Peyer's patch (tissue), 4 donors: ENCODE measurements around the gene RABIF.
"Not testable (repeated sequence)": the region's sequence is repeated elsewhere in the genome, so short reads cannot be mapped to it uniquely, and the experiment has no call there.

Experiments used
- POLR2A ChIP-seq, 2 donors: fragments of 450-650 bp; IDR thresholded peaks; one replicate each; pipeline ENCODE4 v1.5.1; 2017; ENCODE audit warnings: antibody characterized with exemption in 2 of 2, mild to moderate bottlenecking in 2 of 2, moderate library complexity in 2 of 2
- TF ChIP-seq, protein P1 (sequence below), 6 experiments: fragments of 450-650 bp in 4 of 6; fragments of 200-600 bp in 2 of 6; sonication (generic) in 1 of 6; IDR thresholded peaks; one replicate each; pipeline ENCODE4 v1.5.1; 2017 to 2019; ENCODE audit warnings: antibody characterized with exemption in 6 of 6, mild to moderate bottlenecking in 3 of 6, moderate library complexity in 1 of 6

DNA sequence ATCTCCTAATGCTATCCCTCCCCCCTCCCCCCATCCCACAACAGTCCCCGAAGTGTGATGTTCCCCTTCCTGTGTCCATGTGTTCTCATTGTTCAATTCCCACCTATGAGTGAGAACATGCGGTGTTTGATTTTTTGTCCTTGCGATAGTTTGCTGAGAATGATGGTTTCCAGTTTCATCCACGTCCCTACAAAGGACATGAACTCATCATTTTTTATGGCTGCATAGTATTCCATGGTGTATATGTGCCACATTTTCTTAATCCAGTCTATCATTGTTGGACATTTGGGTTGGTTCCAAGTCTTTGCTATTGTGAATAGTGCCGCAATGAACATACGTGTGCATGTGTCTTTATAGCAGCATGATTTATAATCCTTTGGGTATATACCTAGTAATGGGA, 47.5 kb upstream of the RABIF start:
- TF ChIP-seq, protein P1, sequence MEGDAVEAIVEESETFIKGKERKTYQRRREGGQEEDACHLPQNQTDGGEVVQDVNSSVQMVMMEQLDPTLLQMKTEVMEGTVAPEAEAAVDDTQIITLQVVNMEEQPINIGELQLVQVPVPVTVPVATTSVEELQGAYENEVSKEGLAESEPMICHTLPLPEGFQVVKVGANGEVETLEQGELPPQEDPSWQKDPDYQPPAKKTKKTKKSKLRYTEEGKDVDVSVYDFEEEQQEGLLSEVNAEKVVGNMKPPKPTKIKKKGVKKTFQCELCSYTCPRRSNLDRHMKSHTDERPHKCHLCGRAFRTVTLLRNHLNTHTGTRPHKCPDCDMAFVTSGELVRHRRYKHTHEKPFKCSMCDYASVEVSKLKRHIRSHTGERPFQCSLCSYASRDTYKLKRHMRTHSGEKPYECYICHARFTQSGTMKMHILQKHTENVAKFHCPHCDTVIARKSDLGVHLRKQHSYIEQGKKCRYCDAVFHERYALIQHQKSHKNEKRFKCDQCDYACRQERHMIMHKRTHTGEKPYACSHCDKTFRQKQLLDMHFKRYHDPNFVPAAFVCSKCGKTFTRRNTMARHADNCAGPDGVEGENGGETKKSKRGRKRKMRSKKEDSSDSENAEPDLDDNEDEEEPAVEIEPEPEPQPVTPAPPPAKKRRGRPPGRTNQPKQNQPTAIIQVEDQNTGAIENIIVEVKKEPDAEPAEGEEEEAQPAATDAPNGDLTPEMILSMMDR (IDR thresholded peaks at IDR 0.05), result not testable (repeated sequence)
- TF ChIP-seq POLR2A (IDR thresholded peaks at IDR 0.05), result not testable (repeated sequence)
